Measurements from ENCODE around the gene MAST1.
A peak's percentile ranks its signal among the peaks of the same experiment; 100 is the strongest.

MAST1 gene

DNA sequence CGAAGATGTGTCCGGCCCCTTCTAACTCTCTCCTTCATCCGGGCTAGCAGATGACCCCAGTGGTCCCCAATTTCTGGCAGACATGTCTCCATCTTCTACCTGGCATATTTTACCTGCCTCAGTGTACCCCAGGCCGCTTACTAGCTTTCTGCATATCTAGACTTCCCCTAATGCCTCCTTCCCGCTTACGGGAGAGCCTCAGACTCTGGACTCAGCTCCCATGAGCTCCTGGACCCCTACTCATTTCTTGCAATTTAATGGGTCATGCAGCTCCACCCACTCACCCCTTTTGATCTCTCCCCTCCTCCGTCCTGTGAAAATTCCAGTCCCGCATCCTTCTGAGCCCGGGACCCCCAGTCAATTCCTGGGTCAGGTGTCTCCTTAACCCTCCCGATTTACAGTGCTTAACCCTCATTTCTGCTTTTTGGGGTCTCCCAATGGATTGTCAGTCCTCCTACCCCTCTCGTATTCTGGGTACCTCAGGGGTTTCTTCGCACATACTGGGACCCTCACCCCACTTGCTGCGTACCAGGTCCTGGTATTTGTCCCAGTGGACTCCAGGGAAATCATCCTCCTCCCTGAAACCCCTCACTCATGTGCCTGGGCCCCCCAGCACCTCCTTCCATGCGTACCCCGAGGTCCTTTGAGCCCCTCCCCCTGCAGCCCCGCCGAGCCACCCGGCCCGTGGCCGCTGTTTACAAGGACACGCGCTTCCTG lies 47.5 kb upstream of the MAST1 start:
- H2AFZ ChIP-seq (ENCODE audit: low read depth), result peak overlapping the region; percentile 44; the same call in 1 of the 2 replicates
- H3K27ac ChIP-seq, result peak overlapping the region; percentile 93; the same call in 1 of the 2 replicates
- H3K4me2 ChIP-seq, result peak overlapping the region; percentile 97
- peaks cover 20% of the 10 kb centered on the region for H3K79me2 ChIP-seq (ENCODE audit: insufficient read depth, low read depth)
- no peaks in the 10 kb centered on the region for H4K20me1 ChIP-seq (ENCODE audit: insufficient read depth)
- no peaks in the 10 kb centered on the region for H3K36me3 ChIP-seq (ENCODE audit: insufficient read depth)
- peaks cover 49% of the 10 kb centered on the region for H3K4me1 ChIP-seq (ENCODE audit: low read depth, poor library complexity, severe bottlenecking)
- H3K4me3 ChIP-seq (IDR thresholded peaks at IDR 0.05; ENCODE audit: insufficient read depth, low read depth, low read length), result no peak overlapping the region
- no peaks in the 10 kb centered on the region for H3K27me3 ChIP-seq (ENCODE audit: insufficient read depth, low read depth)
- peak overlapping the region; percentile 76; the same call in 1 of the 2 replicates for H3K9ac ChIP-seq
- TF ChIP-seq, protein P1, sequence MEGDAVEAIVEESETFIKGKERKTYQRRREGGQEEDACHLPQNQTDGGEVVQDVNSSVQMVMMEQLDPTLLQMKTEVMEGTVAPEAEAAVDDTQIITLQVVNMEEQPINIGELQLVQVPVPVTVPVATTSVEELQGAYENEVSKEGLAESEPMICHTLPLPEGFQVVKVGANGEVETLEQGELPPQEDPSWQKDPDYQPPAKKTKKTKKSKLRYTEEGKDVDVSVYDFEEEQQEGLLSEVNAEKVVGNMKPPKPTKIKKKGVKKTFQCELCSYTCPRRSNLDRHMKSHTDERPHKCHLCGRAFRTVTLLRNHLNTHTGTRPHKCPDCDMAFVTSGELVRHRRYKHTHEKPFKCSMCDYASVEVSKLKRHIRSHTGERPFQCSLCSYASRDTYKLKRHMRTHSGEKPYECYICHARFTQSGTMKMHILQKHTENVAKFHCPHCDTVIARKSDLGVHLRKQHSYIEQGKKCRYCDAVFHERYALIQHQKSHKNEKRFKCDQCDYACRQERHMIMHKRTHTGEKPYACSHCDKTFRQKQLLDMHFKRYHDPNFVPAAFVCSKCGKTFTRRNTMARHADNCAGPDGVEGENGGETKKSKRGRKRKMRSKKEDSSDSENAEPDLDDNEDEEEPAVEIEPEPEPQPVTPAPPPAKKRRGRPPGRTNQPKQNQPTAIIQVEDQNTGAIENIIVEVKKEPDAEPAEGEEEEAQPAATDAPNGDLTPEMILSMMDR (conservative IDR thresholded peaks at IDR 0.05; ENCODE audit: low read depth, low read length), result no peak

DNA sequence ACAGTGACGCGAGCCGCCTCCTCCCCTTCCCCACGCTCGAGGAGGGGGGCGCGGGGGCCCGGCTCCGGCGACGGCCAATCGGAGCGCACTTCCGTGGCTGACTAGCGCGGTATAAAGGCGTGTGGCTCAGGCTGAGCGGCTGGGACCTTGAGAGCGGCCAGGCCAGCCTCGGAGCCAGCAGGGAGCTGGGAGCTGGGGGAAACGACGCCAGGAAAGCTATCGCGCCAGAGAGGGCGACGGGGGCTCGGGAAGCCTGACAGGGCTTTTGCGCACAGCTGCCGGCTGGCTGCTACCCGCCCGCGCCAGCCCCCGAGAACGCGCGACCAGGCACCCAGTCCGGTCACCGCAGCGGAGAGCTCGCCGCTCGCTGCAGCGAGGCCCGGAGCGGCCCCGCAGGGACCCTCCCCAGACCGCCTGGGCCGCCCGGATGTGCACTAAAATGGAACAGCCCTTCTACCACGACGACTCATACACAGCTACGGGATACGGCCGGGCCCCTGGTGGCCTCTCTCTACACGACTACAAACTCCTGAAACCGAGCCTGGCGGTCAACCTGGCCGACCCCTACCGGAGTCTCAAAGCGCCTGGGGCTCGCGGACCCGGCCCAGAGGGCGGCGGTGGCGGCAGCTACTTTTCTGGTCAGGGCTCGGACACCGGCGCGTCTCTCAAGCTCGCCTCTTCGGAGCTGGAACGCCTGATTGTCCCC lies 46.8 kb upstream of the MAST1 start, which contains the start of gene JUNB:
Gene JUNB (plus strand): TSS at position 142 of the 706 bp plus-strand sequence. CDS start 286 bp downstream, at position 428.
- TF ChIP-seq, protein P1 (conservative IDR thresholded peaks at IDR 0.05; ENCODE audit: low read depth, low read length), result no peak
- peaks cover 50% of the 10 kb centered on the region for H3K4me1 ChIP-seq (ENCODE audit: low read depth, poor library complexity, severe bottlenecking)
- H3K4me3 ChIP-seq (IDR thresholded peaks at IDR 0.05; ENCODE audit: insufficient read depth, low read depth, low read length), result no peak within 1 kb of the TSS
- H3K9ac ChIP-seq, result peak within 1 kb of the TSS; percentile 76
- H3K27ac ChIP-seq, result peak within 1 kb of the TSS; percentile 93
- H3K79me2 ChIP-seq (ENCODE audit: insufficient read depth, low read depth), result peaks cover 20% of the 10 kb centered on the region
- H4K20me1 ChIP-seq (ENCODE audit: insufficient read depth), result no peaks in the 10 kb centered on the region
- H3K27me3 ChIP-seq (ENCODE audit: insufficient read depth, low read depth), result no peaks in the 10 kb centered on the region
- H2AFZ ChIP-seq (ENCODE audit: low read depth), result peak within 1 kb of the TSS; percentile 45
- peak within 1 kb of the TSS; percentile 97 for H3K4me2 ChIP-seq
- no peaks in the 10 kb centered on the region for H3K36me3 ChIP-seq (ENCODE audit: insufficient read depth)

DNA sequence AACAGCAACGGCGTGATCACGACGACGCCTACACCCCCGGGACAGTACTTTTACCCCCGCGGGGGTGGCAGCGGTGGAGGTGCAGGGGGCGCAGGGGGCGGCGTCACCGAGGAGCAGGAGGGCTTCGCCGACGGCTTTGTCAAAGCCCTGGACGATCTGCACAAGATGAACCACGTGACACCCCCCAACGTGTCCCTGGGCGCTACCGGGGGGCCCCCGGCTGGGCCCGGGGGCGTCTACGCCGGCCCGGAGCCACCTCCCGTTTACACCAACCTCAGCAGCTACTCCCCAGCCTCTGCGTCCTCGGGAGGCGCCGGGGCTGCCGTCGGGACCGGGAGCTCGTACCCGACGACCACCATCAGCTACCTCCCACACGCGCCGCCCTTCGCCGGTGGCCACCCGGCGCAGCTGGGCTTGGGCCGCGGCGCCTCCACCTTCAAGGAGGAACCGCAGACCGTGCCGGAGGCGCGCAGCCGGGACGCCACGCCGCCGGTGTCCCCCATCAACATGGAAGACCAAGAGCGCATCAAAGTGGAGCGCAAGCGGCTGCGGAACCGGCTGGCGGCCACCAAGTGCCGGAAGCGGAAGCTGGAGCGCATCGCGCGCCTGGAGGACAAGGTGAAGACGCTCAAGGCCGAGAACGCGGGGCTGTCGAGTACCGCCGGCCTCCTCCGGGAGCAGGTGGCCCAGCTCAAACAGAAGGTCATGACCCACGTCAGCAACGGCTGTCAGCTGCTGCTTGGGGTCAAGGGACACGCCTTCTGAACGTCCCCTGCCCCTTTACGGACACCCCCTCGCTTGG lies 46.1 kb upstream of the MAST1 start:
- Histone ChIP-seq H3K9ac (peak overlapping the region; percentile 76), H3K4me3 (IDR thresholded peaks at IDR 0.05; ENCODE audit: insufficient read depth, low read depth, low read length) (no peak overlapping the region), H3K79me2 (ENCODE audit: insufficient read depth, low read depth) (peaks cover 20% of the 10 kb centered on the region), H3K27ac (peak overlapping the region; percentile 78), H3K36me3 (ENCODE audit: insufficient read depth) (no peaks in the 10 kb centered on the region), H3K4me2 (peak overlapping the region; percentile 97), H4K20me1 (ENCODE audit: insufficient read depth) (no peaks in the 10 kb centered on the region), H3K27me3 (ENCODE audit: insufficient read depth, low read depth) (no peaks in the 10 kb centered on the region), H2AFZ (ENCODE audit: low read depth) (peak overlapping the region; percentile 45; the same call in 1 of the 2 replicates), H3K4me1 (ENCODE audit: low read depth, poor library complexity, severe bottlenecking) (peaks cover 44% of the 10 kb centered on the region)
- TF ChIP-seq, protein P1 (conservative IDR thresholded peaks at IDR 0.05; ENCODE audit: low read depth, low read length), result no peak

DNA sequence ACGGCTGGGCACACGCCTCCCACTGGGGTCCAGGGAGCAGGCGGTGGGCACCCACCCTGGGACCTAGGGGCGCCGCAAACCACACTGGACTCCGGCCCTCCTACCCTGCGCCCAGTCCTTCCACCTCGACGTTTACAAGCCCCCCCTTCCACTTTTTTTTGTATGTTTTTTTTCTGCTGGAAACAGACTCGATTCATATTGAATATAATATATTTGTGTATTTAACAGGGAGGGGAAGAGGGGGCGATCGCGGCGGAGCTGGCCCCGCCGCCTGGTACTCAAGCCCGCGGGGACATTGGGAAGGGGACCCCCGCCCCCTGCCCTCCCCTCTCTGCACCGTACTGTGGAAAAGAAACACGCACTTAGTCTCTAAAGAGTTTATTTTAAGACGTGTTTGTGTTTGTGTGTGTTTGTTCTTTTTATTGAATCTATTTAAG lies 45.4 kb upstream of the MAST1 start:
- peak overlapping the region; percentile 78 for H3K27ac ChIP-seq

More for the DNA sequence above, 45.4 kb upstream of the MAST1 start:
- TF ChIP-seq, protein P1 (conservative IDR thresholded peaks at IDR 0.05; ENCODE audit: low read depth, low read length), result no peak
- peaks cover 37% of the 10 kb centered on the region for H3K4me1 ChIP-seq (ENCODE audit: low read depth, poor library complexity, severe bottlenecking)
- peaks cover 20% of the 10 kb centered on the region for H3K79me2 ChIP-seq (ENCODE audit: insufficient read depth, low read depth)
- no peak overlapping the region for H3K4me3 ChIP-seq (IDR thresholded peaks at IDR 0.05; ENCODE audit: insufficient read depth, low read depth, low read length)
- no peaks in the 10 kb centered on the region for H3K36me3 ChIP-seq (ENCODE audit: insufficient read depth)
- peak overlapping the region; percentile 76 for H3K9ac ChIP-seq
- H3K27me3 ChIP-seq (ENCODE audit: insufficient read depth, low read depth), result no peaks in the 10 kb centered on the region
- H3K4me2 ChIP-seq, result peak overlapping the region; percentile 97
- H4K20me1 ChIP-seq (ENCODE audit: insufficient read depth), result no peaks in the 10 kb centered on the region
- H2AFZ ChIP-seq (ENCODE audit: low read depth), result 0 out of 2 replicates have a peak overlapping the region, but pooled peaks have one; percentile 45
